Ectodermal cell (in vitro differentiated cells): Measurements from ENCODE around the gene CHN2.

Experiments used
- H3K27ac ChIP-seq: 2 replicates; pipeline ENCODE4 v1.7.0; 2013; ENCODE audit warnings: mild to moderate bottlenecking, low read depth, low read length; ENCODE audit not compliant: insufficient read depth, poor library complexity, severe bottlenecking
- H3K27me3 ChIP-seq: 2 replicates; pipeline ENCODE4 v1.7.0; 2013; ENCODE audit warnings: mild to moderate bottlenecking, low read length; ENCODE audit not compliant: insufficient read depth, control insufficient read depth, poor library complexity, severe bottlenecking
- H3K36me3 ChIP-seq: one replicate; pipeline ENCODE4 v1.7.0; 2013; ENCODE audit warnings: low read length; ENCODE audit not compliant: control insufficient read depth, insufficient read depth
- H3K4me1 ChIP-seq: one replicate; pipeline ENCODE4 v1.7.0; 2013; ENCODE audit warnings: low read length; ENCODE audit not compliant: control insufficient read depth, insufficient read depth
- H3K4me3 ChIP-seq: 2 replicates; pipeline ENCODE4 v1.7.0; 2013; ENCODE audit warnings: low read depth, low read length, control low read depth; ENCODE audit not compliant: insufficient read depth
- H3K9me3 ChIP-seq: 2 replicates; pipeline ENCODE4 v1.7.0; 2013; ENCODE audit warnings: mild to moderate bottlenecking, low read length, moderate library complexity; ENCODE audit not compliant: control insufficient read depth
- WGBS, 2 experiments: methylation state at CpG; one replicate each; pipeline ENCODE4 v1.1.7; 2013; ENCODE audit warnings: missing lambda C conversion rate in 2 of 2; 5-methylcytosine and 5-hydroxymethylcytosine counted together

CHN2 gene

GRCh38 chr7:29269935-29270334 lies 75.4 kb downstream of the CHN2 start:
- WGBS, 2 experiments, result 91 to 94% methylated on average over 1 of the region's 1 CpG
- H3K36me3 ChIP-seq, result no peaks in the 10 kb centered on the region
- H3K4me3 ChIP-seq, result no peak overlapping the region
- H3K27me3 ChIP-seq, result no peaks in the 10 kb centered on the region
- peaks cover 5% of the 10 kb centered on the region for H3K4me1 ChIP-seq
- no peaks in the 10 kb centered on the region for H3K9me3 ChIP-seq
- no peak overlapping the region for H3K27ac ChIP-seq

GRCh38 chr7:29270594-29271318 lies 76.2 kb downstream of the CHN2 start:
- 68 to 69% methylated on average over 4 of the region's 4 CpGs for WGBS, 2 experiments

GRCh38 chr7:29271319-29271658 lies 76.7 kb downstream of the CHN2 start:
- no peaks in the 10 kb centered on the region for H3K36me3 ChIP-seq
- no peaks in the 10 kb centered on the region for H3K4me1 ChIP-seq
- H3K9me3 ChIP-seq, result no peaks in the 10 kb centered on the region
- H3K4me3 ChIP-seq, result no peak overlapping the region
- no peak overlapping the region for H3K27ac ChIP-seq
- WGBS, 2 experiments, result 60 to 62% methylated on average over 4 of the region's 4 CpGs
- no peaks in the 10 kb centered on the region for H3K27me3 ChIP-seq

More at GRCh38 chr7:29270594-29271318, 76.2 kb downstream of the CHN2 start:
- Histone ChIP-seq H3K27ac (no peak overlapping the region), H3K4me1 (no peaks in the 10 kb centered on the region), H3K9me3 (no peaks in the 10 kb centered on the region), H3K36me3 (no peaks in the 10 kb centered on the region), H3K27me3 (no peaks in the 10 kb centered on the region), H3K4me3 (no peak overlapping the region)

DNA sequence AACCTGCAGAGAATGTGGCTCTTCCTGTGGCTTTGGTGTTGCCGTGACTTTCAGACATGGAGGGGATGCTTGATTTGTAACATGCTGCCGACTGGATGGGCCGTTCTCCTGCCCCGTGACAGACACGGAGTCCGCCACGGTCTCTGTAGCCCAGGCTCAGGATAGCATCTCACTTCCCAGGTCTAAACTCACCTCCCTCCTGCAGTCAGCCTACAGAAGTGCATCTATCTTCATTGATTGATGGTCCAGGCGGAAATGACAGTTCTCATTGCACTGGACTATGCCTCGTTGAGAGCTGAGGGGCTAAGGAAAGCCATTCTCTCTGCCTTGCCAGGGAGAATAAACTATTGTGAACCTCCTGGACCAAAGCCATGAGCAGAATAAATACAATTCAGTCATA lies 77.5 kb downstream of the CHN2 start:
- H3K27me3 ChIP-seq, result no peaks in the 10 kb centered on the region
- 92 to 94% methylated on average over 9 of the region's 9 CpGs for WGBS, 2 experiments

GRCh38 chr7:29274146-29275017 lies 79.8 kb downstream of the CHN2 start:
- Histone ChIP-seq H3K9me3 (no peaks in the 10 kb centered on the region), H3K27me3 (no peaks in the 10 kb centered on the region), H3K4me3 (no peak overlapping the region), H3K27ac (no peak overlapping the region), H3K36me3 (no peaks in the 10 kb centered on the region), H3K4me1 (no peaks in the 10 kb centered on the region)
- 89 to 90% methylated on average over 11 of the region's 11 CpGs for WGBS, 2 experiments

More for the DNA sequence above, 77.5 kb downstream of the CHN2 start:
- Histone ChIP-seq H3K9me3 (no peaks in the 10 kb centered on the region), H3K36me3 (no peaks in the 10 kb centered on the region), H3K4me1 (no peaks in the 10 kb centered on the region), H3K27ac (no peak overlapping the region), H3K4me3 (no peak overlapping the region)

DNA sequence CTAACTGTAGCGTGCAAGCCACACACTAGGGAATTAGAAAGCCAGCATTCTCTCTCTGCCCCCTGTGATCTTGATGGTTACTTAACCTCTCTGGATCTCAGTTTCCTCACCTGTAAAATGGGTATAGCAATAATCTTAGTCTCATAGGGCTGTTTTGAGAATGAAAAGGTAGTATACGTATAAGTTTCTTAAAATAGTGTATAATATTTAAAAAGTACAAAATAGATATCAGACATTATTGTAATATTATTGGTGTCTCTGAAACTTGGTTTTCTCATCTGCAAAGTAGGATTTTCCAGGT lies 80.4 kb downstream of the CHN2 start:
- WGBS, 2 experiments, result 93 to 95% methylated on average over 1 of the region's 2 CpGs
- H3K4me3 ChIP-seq, result no peak overlapping the region
- no peaks in the 10 kb centered on the region for H3K36me3 ChIP-seq
- H3K27me3 ChIP-seq, result no peaks in the 10 kb centered on the region
- H3K4me1 ChIP-seq, result no peaks in the 10 kb centered on the region
- H3K9me3 ChIP-seq, result no peaks in the 10 kb centered on the region
- no peak overlapping the region for H3K27ac ChIP-seq

- Histone ChIP-seq H3K9me3 (no peaks in the 10 kb centered on the region), H3K27me3 (no peaks in the 10 kb centered on the region), H3K4me1 (no peaks in the 10 kb centered on the region), H3K27ac (no peak overlapping the region), H3K4me3 (no peak overlapping the region), H3K36me3 (no peaks in the 10 kb centered on the region)
- 81 to 95% methylated on average over 4 of the region's 4 CpGs for WGBS, 2 experiments
Measured at GRCh38 chr7:29275493-29275892, 80.9 kb downstream of the CHN2 start.

DNA sequence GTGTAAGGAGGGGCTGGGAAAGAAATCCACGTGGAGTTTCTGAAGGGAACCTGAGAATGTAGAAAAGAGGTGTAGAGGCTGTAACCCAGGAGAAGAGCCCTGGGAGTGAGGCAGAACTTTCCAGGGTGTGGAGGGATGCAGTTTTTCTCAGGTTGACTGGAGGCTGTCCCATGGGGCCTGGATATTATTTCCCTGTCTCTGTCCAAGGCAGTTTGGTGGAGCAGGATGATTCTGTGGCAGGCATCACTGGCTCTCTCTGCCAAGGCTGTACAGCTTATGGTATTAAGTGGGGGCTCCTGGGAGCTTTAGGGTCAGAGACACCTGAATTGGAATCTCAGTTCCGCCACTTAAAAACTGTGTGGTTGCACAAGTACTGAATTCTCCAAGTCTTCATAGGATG lies 81.6 kb downstream of the CHN2 start:
- Histone ChIP-seq H3K27me3 (no peaks in the 10 kb centered on the region), H3K27ac (no peak overlapping the region), H3K4me1 (no peaks in the 10 kb centered on the region), H3K4me3 (no peak overlapping the region), H3K36me3 (no peaks in the 10 kb centered on the region), H3K9me3 (no peaks in the 10 kb centered on the region)
- 48 to 50% methylated on average over 2 of the region's 2 CpGs for WGBS, 2 experiments

GRCh38 chr7:29276806-29277205 lies 82.2 kb downstream of the CHN2 start:
- Histone ChIP-seq H3K9me3 (no peaks in the 10 kb centered on the region), H3K36me3 (no peaks in the 10 kb centered on the region), H3K4me1 (no peaks in the 10 kb centered on the region), H3K27ac (no peak overlapping the region), H3K4me3 (no peak overlapping the region), H3K27me3 (no peaks in the 10 kb centered on the region)
- WGBS, 2 experiments, result 92 to 94% methylated on average over 4 of the region's 4 CpGs

DNA sequence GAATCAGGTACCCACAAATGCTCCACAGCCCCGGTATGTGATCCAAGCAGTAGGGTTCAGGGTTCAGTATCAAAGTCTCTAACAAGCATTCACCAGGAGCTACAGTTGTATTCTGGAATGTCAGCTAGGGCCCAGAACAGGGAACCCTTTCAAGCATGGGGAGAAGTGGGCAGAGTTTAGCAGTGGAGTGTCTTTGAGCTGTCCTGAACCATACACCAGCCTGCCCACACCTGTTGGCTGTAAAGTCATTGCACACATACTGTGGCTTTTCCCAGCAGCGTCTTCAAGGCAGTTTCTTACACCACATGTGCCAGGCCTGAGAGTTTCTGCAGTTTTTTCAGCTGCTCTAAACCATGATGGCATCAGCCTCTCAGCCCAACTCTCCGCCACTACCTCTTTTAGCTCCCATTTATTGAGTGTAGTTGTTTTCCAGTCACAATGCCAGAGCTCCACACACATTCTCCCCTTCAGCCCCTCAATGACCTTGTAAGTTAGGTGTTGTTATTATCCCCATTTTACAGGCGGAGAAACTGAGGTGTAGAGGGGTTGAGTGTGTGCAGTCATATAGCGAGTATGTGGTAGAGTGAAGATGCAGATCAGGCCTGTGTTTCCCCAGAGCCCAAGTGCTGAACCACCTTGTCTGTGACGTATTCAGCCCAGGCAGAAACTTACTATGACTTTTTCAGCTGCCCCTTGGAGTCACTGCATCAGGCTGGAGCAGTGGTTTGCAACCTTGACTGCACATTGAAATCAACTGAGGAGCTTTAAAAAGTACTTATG lies 83.1 kb downstream of the CHN2 start:
- Histone ChIP-seq H3K27ac (no peak overlapping the region), H3K4me3 (no peak overlapping the region), H3K9me3 (no peaks in the 10 kb centered on the region), H3K27me3 (no peaks in the 10 kb centered on the region), H3K4me1 (no peaks in the 10 kb centered on the region), H3K36me3 (no peaks in the 10 kb centered on the region)
- 94 to 95% methylated on average over 6 of the region's 6 CpGs for WGBS, 2 experiments
